HepG2 (cell line): Measurements from ENCODE around the gene XPNPEP1. TPM values are rescaled to one million over a fixed set of nuclear protein-coding genes. Genes with fewer than 3 reads are reported as not detected.

Experiments
- CREM ChIP-seq, 2 experiments: sonication (generic) in 1 of 2; formaldehyde crosslinking in 1 of 2; IDR thresholded peaks; 2 replicates each; pipeline versions ENCODE4 v1.4.0 to v1.6.1; 2016 to 2020; ENCODE audit warnings: antibody characterized with exemption in 1 of 2, mild to moderate bottlenecking in 1 of 2, missing genetic modification reagents in 1 of 2
- HMG20A ChIP-seq: IDR thresholded peaks from 2 replicates; pipeline ENCODE4 v1.6.1; 2016; ENCODE audit warnings: borderline replicate concordance
- HMGXB3 ChIP-seq: sonication (generic); formaldehyde crosslinking; IDR thresholded peaks from 2 replicates; pipeline ENCODE4 v1.4.0; 2020; ENCODE audit warnings: missing genetic modification reagents, borderline replicate concordance
- HNRNPLL ChIP-seq: fragments of 200-400 bp; formaldehyde crosslinking; IDR thresholded peaks from 2 replicates; pipeline ENCODE4 v1.6.1; 2017; ENCODE audit warnings: mild to moderate bottlenecking, low read depth, low read length; ENCODE audit not compliant: poor library complexity, severe bottlenecking
- HOXA7 ChIP-seq: sonication (generic); formaldehyde crosslinking; IDR thresholded peaks from 2 replicates; pipeline ENCODE4 v1.8.1; 2022; ENCODE audit warnings: mild to moderate bottlenecking, missing genetic modification reagents, moderate library complexity
- KDM4B ChIP-seq: sonication (generic); formaldehyde crosslinking; IDR thresholded peaks from 2 replicates; pipeline ENCODE4 v1.4.0; 2020; ENCODE audit warnings: missing genetic modification reagents
- KLF15 ChIP-seq: sonication (generic); formaldehyde crosslinking; IDR thresholded peaks from 2 replicates; pipeline ENCODE4 v1.8.1; 2023; ENCODE audit warnings: borderline replicate concordance, mild to moderate bottlenecking, inconsistent platforms, missing genetic modification reagents, mixed read lengths
- MIER2 ChIP-seq: IDR thresholded peaks from 2 replicates; pipeline ENCODE4 v1.6.1; 2016; ENCODE audit warnings: missing biosample characterization, missing genetic modification reagents
- NFRKB ChIP-seq: fragments of 450-650 bp; IDR thresholded peaks from 2 replicates; pipeline ENCODE4 v1.6.1; 2017
- PHF20 ChIP-seq: sonication (generic); formaldehyde crosslinking; IDR thresholded peaks from 2 replicates; pipeline ENCODE4 v1.5.0; 2020; ENCODE audit warnings: mild to moderate bottlenecking, missing genetic modification reagents
- RORA ChIP-seq: sonication (generic); formaldehyde crosslinking; IDR thresholded peaks from 2 replicates; pipeline ENCODE4 v1.5.0; 2020; ENCODE audit warnings: mild to moderate bottlenecking, missing genetic modification reagents, moderate library complexity
- SNRNP70 ChIP-seq: fragments of 200-400 bp; formaldehyde crosslinking; IDR thresholded peaks from 2 replicates; pipeline ENCODE4 v1.6.1; 2017; ENCODE audit warnings: mild to moderate bottlenecking, low read depth, low read length, moderate library complexity
- SSRP1 ChIP-seq: IDR thresholded peaks from 2 replicates; pipeline ENCODE4 v1.6.1; 2016; ENCODE audit warnings: control low read depth
- STAG1 ChIP-seq: sonication (generic); formaldehyde crosslinking; IDR thresholded peaks from 2 replicates; pipeline ENCODE4 v1.4.0; 2020; ENCODE audit warnings: missing genetic modification reagents
- ZNF101 ChIP-seq: sonication (generic); formaldehyde crosslinking; IDR thresholded peaks from 2 replicates; pipeline ENCODE4 v1.4.0; 2020; ENCODE audit warnings: mild to moderate bottlenecking, low read depth, missing genetic modification reagents, borderline replicate concordance
- ZNF160 ChIP-seq: sonication (generic); formaldehyde crosslinking; IDR thresholded peaks from 2 replicates; pipeline ENCODE4 v1.8.0; 2022; ENCODE audit warnings: mild to moderate bottlenecking, inconsistent platforms, missing genetic modification reagents
- ZNF225 ChIP-seq: sonication (generic); formaldehyde crosslinking; IDR thresholded peaks from 2 replicates; pipeline ENCODE4 v1.4.0; 2020; ENCODE audit warnings: mild to moderate bottlenecking, missing genetic modification reagents
- ZNF234 ChIP-seq: sonication (generic); formaldehyde crosslinking; conservative IDR thresholded peaks from 2 replicates; pipeline ENCODE4 v1.5.1; 2020; ENCODE audit warnings: mild to moderate bottlenecking, missing genetic modification reagents
- ZNF34 ChIP-seq: sonication (generic); formaldehyde crosslinking; IDR thresholded peaks from 2 replicates; pipeline ENCODE4 v1.4.0; 2020; ENCODE audit warnings: mild to moderate bottlenecking, missing genetic modification reagents, borderline replicate concordance
- ZNF883 ChIP-seq: sonication (generic); formaldehyde crosslinking; IDR thresholded peaks from 2 replicates; pipeline ENCODE4 v1.5.1; 2020; ENCODE audit warnings: mild to moderate bottlenecking, missing genetic modification reagents; ENCODE audit errors: not compliant biosample characterization
- ZSCAN12 ChIP-seq: sonication (generic); formaldehyde crosslinking; IDR thresholded peaks from 2 replicates; pipeline ENCODE4 v1.9.0; 2021; ENCODE audit warnings: mild to moderate bottlenecking, missing genetic modification reagents
- polyA plus RNA-seq, 8 experiments: library from polyadenylated mRNA; depleted of rRNA in 3 of 8; stranded (reverse) in 7 of 8; unstranded in 1 of 8; fragments of >200 nt; fragmentation: Illumina TruSeq in 4 of 8; extraction: Trizol in 4 of 8; gene quantifications; 2 replicates each; pipeline versions ENCODE4 v1.2.1 to v1.2.3, GENCODE V29; 2011 to 2016; ENCODE audit warnings: low read depth in 4 of 8, missing spikeins in 1 of 8, mixed read lengths in 1 of 8; ENCODE audit not compliant: insufficient read depth in 1 of 8
- total RNA-seq, 5 experiments: library from RNA; depleted of rRNA; stranded (reverse); fragments of >200 nt; fragmentation: Illumina TruSeq; extraction: Trizol; gene quantifications; 2 replicates each; pipeline ENCODE4 v1.2.3, GENCODE V29; 2016; ENCODE audit warnings: low read depth in 1 of 5
- TF ChIP-seq, protein P1 (sequence below), 2 experiments: sonication (generic) in 1 of 2; formaldehyde crosslinking in 1 of 2; IDR thresholded peaks; 2 replicates each; pipeline versions ENCODE4 v1.5.1 to v1.6.1; 2011 to 2020; ENCODE audit warnings: borderline replicate concordance in 1 of 2, low read depth in 1 of 2, low read length in 1 of 2, mild to moderate bottlenecking in 1 of 2, missing genetic modification reagents in 1 of 2, moderate library complexity in 1 of 2
- TF ChIP-seq, protein P2 (sequence below): sonication (generic); formaldehyde crosslinking; IDR thresholded peaks from 2 replicates; pipeline ENCODE4 v1.4.0; 2020; ENCODE audit warnings: missing genetic modification reagents

XPNPEP1 gene
- total and polyA plus RNA-seq, 2 of the 13 experiments (the other 11 are each of a cell fraction or from before 2014, with no cell fraction given), result 30.3 to 55.5 TPM

GRCh38 chr10:109883859-109884771 is 39.2 kb downstream of the XPNPEP1 start (continued):
- TF ChIP-seq ZNF160 (CRISPR knock-in tag) (no peak), HMG20A (CRISPR knock-in tag) (no peak), ZNF101 (CRISPR knock-in tag) (no peak), SSRP1 (CRISPR knock-in tag) (no peak), MIER2 (CRISPR knock-in tag) (no peak), ZSCAN12 (no peak), STAG1 (CRISPR knock-in tag) (peak; percentile 97), ZNF34 (CRISPR knock-in tag) (no peak), KLF15 (CRISPR knock-in tag) (no peak), ZNF883 (no peak), NFRKB (no peak), HOXA7 (CRISPR knock-in tag) (no peak), RORA (CRISPR knock-in tag) (no peak), HNRNPLL (no peak), PHF20 (CRISPR knock-in tag) (no peak), HMGXB3 (no peak), ZNF225 (no peak), KDM4B (CRISPR knock-in tag) (no peak), SNRNP70 (no peak), CREM (IDR thresholded peaks at IDR 0.05) (no peak), CREM (CRISPR knock-in tag; IDR thresholded peaks at IDR 0.05) (no peak), ZNF234 (no peak)
- TF ChIP-seq, protein P1, sequence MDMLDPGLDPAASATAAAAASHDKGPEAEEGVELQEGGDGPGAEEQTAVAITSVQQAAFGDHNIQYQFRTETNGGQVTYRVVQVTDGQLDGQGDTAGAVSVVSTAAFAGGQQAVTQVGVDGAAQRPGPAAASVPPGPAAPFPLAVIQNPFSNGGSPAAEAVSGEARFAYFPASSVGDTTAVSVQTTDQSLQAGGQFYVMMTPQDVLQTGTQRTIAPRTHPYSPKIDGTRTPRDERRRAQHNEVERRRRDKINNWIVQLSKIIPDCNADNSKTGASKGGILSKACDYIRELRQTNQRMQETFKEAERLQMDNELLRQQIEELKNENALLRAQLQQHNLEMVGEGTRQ (IDR thresholded peaks at IDR 0.05; ENCODE audit: low read depth, low read length), result peak; percentile 48
- TF ChIP-seq, protein P1 (CRISPR knock-in tag; IDR thresholded peaks at IDR 0.05; ENCODE audit: borderline replicate concordance), result no peak
- TF ChIP-seq, protein P2, sequence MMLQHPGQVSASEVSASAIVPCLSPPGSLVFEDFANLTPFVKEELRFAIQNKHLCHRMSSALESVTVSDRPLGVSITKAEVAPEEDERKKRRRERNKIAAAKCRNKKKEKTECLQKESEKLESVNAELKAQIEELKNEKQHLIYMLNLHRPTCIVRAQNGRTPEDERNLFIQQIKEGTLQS (CRISPR knock-in tag), result no peak
